Prostate gland (tissue), 2 donors: ENCODE measurements around the gene RTEL1.

Experiments used
- CTCF ChIP-seq, 4 experiments: fragments of 200-600 bp in 2 of 4; fragments of 450-650 bp in 2 of 4; sonication (generic) in 2 of 4; IDR thresholded peaks; 1 replicate in 3 of 4; 2 replicates in 1 of 4; pipeline ENCODE4 v1.5.1; 2016 to 2019; ENCODE audit warnings: antibody characterized with exemption in 4 of 4, mild to moderate bottlenecking in 2 of 4, moderate library complexity in 2 of 4
- POLR2A ChIP-seq: fragments of 450-650 bp; IDR thresholded peaks from one replicate; pipeline ENCODE4 v1.6.1; 2016; ENCODE audit warnings: antibody characterized with exemption, mild to moderate bottlenecking

GRCh38 chr20:63733579-63734081, 75.5 kb downstream of the RTEL1 start:
- no peak for TF ChIP-seq CTCF (IDR thresholded peaks at IDR 0.05)
- TF ChIP-seq POLR2A: no peak
